Fibroblast of skin of right quadriceps (primary cell): Measurements from ENCODE around the gene IFI35.
A peak's percentile ranks its signal among the peaks of the same experiment; 100 is the strongest.
"Not testable (repeated sequence)": the region's sequence is repeated elsewhere in the genome, so short reads cannot be mapped to it uniquely, and the experiment has no call there.

Experiments
- DNase-seq: peaks from one replicate; pipeline ENCODE4 v3.0.0-alpha.2; 2013

IFI35 gene

GRCh38 chr17:43006639-43007551 is at the start of gene IFI35:
TSS of gene IFI35 (plus strand) at chr17:43006784. CDS start at chr17:43006948, 164 bp downstream.
- peak; percentile 75 for DNase-seq

- peak; percentile 93 for DNase-seq
Measured at GRCh38 chr17:42964161-42964932, 42.2 kb upstream of the IFI35 start, which contains the start of gene AARSD1. TSS of gene AARSD1 (minus strand) at chr17:42964454. CDS start at chr17:42964440, 14 bp downstream.

GRCh38 chr17:42967925-42968324 is 38.7 kb upstream of the IFI35 start:
- no peak for DNase-seq

- DNase-seq = peak; percentile 5
Measured at GRCh38 chr17:42969001-42969581, 37.5 kb upstream of the IFI35 start.

- DNase-seq = no peak
Measured at GRCh38 chr17:42971589-42971988, 35.0 kb upstream of the IFI35 start.

- DNase-seq = not testable (repeated sequence)
Measured at GRCh38 chr17:42973323-42973722, 33.3 kb upstream of the IFI35 start.

- DNase-seq = no peak
Measured at GRCh38 chr17:42975265-42975664, 31.3 kb upstream of the IFI35 start.

GRCh38 chr17:42975701-42976100 is 30.9 kb upstream of the IFI35 start:
- not testable (repeated sequence) for DNase-seq

- DNase-seq = peak; percentile 64
Measured at GRCh38 chr17:42979511-42980273, 26.9 kb upstream of the IFI35 start, which contains the start of gene PTGES3L. TSS of gene PTGES3L (minus strand) at chr17:42980080. CDS start at chr17:42980053, 27 bp downstream.

GRCh38 chr17:42980274-42980765 is 26.3 kb upstream of the IFI35 start, which contains the start of gene RUNDC1:
TSS of gene RUNDC1 (plus strand) at chr17:42980565. CDS start at chr17:42980577, 12 bp downstream.
- DNase-seq = peak; percentile 85

- peak; percentile 34 for DNase-seq
Measured at GRCh38 chr17:42980766-42981397, 25.7 kb upstream of the IFI35 start.

- DNase-seq = no peak
Measured at GRCh38 chr17:42982266-42982665, 24.3 kb upstream of the IFI35 start.

- no peak for DNase-seq
Measured at GRCh38 chr17:42985225-42985624, 21.4 kb upstream of the IFI35 start.

- no peak for DNase-seq
Measured at GRCh38 chr17:42989141-42989540, 17.4 kb upstream of the IFI35 start.

GRCh38 chr17:42989726-42990652 is 16.6 kb upstream of the IFI35 start:
- DNase-seq = peak; percentile 64

GRCh38 chr17:42991471-42991870 is 15.1 kb upstream of the IFI35 start:
- DNase-seq = no peak

GRCh38 chr17:42992872-42993271 is 13.7 kb upstream of the IFI35 start:
- DNase-seq = no peak

GRCh38 chr17:42993913-42994312 is 12.7 kb upstream of the IFI35 start:
- DNase-seq = not testable (repeated sequence)

- no peak for DNase-seq
Measured at GRCh38 chr17:42997390-42997983, 9.1 kb upstream of the IFI35 start.
